ENCODE measurements around the gene C16orf96.

Gene C16orf96

DNA sequence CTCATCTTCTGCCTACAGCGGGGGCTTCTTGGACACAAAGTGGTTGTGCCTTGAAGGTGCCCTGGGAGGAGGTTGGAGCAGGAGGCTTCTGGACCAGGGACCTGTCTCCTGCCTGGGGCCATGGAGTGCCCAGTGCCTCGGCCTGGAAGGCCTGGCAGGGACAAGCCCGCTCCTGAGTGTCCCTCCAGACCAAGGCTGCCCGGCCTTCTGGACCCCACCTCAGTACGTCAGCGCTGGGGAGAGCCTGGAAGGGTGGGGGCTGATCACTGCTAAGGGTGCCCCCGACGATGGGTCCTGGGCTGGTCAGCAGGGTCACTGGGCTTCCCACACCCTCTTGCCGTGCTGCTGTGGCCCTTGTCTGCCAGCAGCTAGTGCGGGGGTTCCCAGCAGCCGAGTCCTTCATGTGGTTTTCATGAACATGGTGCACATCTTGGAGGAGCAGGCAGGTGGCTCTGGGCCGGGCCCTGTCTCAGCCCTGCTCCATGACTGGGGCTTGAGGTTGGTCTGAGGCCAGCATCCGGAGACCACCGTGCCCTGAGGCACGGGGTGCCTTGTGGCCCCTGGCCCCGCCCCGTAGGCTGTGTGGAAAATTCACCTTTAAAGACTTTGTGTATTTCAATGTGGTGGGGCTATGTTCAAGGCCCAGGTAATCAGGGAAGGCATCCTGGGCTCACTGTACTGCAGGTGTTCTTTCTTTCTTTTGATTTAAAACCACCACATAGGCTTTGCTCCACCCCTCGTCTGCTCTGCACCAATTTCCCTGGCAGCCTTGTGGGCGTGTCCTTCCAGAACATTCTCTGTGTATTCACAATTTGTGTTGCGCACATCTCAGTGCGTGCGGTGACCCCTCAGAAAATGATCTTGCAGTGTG is 90.9 kb downstream of the C16orf96 start:
- FAIRE-seq = no peak
- DNase-seq (ENCODE audit: low spot score) = no peak

GRCh38 chr16:4647644-4647980 is 91.5 kb downstream of the C16orf96 start:
- FAIRE-seq = no peak

DNA sequence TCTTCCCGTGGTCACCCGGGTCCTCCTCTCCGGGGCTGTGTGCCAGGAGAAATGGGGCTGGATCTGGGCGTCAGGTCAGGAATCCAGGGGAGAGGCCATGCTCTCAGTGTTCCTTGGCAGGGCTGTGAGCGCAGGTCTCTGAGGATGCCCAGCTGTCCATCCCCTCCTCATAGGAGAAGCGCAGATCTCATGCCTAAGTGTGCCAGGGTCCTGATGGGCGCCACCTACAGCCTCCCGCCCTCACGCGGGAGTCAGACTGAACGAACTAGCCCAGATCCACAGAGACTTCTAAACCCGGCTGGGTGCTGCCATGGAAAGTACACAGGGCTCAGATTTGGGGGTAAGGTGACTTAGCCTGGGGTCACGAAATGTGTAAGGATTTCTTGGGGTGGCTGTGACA is 92.8 kb downstream of the C16orf96 start:
- FAIRE-seq = no peak

More at GRCh38 chr16:4647644-4647980, 91.5 kb downstream of the C16orf96 start:
- no peak for DNase-seq (ENCODE audit: low spot score)

GRCh38 chr16:4649744-4650442 is 93.8 kb downstream of the C16orf96 start:
- no peak for DNase-seq (ENCODE audit: low spot score)
- FAIRE-seq = no peak

More for the DNA sequence above, 92.8 kb downstream of the C16orf96 start:
- DNase-seq (ENCODE audit: low spot score) = no peak
